Fibroblast of skin of right biceps (primary cell): ENCODE measurements around the gene FBN1.

Source experiments
- DNase-seq: peaks from one replicate; pipeline ENCODE4 v3.0.0-alpha.2; 2013

The FBN1 gene

GRCh38 chr15:48650931-48651330 is 5.4 kb upstream of the FBN1 start:
- no peak for DNase-seq

- DNase-seq, result no peak
Measured at GRCh38 chr15:48647962-48648361, 2.5 kb upstream of the FBN1 start.

GRCh38 chr15:48646331-48646730 is 822 bp upstream of the FBN1 start:
- DNase-seq, result no peak

- DNase-seq, result peak; percentile 65
Measured at GRCh38 chr15:48644827-48645557, 517 bp downstream of the FBN1 start.

- peak; percentile 43 for DNase-seq
Measured at GRCh38 chr15:48644467-48644826, 1.1 kb downstream of the FBN1 start.

- DNase-seq, result no peak
Measured at GRCh38 chr15:48643776-48644466, 1.6 kb downstream of the FBN1 start.

DNA sequence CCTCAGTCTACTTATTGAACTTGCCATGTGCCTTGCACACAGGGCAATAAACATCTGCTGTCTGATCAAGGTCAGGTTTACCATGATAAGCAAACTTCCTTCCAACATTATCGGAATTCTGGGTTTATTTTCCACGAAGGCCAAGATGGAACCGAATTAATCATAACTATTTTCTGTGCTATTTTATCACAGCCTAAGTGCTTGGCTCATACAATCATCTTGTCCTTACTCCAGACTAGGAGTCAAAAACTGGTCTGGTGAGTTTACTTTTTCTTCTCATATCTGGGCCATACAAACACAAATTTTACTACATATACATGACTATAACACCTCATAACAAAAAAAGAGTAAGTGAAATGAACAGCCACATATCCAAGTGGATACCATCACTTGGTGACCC is 2.3 kb downstream of the FBN1 start:
- no peak for DNase-seq

GRCh38 chr15:48642795-48643194 is 2.7 kb downstream of the FBN1 start:
- DNase-seq, result peak; percentile 47

GRCh38 chr15:48641416-48641815 is 4.1 kb downstream of the FBN1 start:
- DNase-seq, result peak; percentile 54

- peak; percentile 50 for DNase-seq
Measured at GRCh38 chr15:48638963-48639362, 6.5 kb downstream of the FBN1 start.

- DNase-seq, result no peak
Measured at GRCh38 chr15:48637639-48638038, 7.9 kb downstream of the FBN1 start.

- DNase-seq, result peak; percentile 70
Measured at GRCh38 chr15:48636511-48636910, 9.0 kb downstream of the FBN1 start.

DNA sequence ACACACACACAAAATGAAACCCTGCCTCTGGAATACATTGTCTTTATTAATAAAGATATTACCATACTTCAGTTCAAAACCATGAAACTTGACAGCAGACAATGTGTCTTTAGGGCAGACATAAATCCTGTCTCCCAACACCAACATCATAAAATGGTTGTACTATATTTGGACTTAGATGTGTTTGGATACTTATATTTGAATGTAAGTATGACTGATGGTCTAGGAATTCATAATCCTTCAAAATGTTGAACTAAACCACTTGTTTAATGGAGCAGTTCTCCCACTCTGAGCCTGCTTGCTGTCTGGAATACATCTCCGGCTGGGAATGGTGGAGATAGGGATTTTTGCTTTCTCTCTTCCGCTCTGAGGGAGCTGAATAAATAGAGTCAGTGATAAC is 10.6 kb downstream of the FBN1 start:
- DNase-seq, result peak; percentile 89

DNA sequence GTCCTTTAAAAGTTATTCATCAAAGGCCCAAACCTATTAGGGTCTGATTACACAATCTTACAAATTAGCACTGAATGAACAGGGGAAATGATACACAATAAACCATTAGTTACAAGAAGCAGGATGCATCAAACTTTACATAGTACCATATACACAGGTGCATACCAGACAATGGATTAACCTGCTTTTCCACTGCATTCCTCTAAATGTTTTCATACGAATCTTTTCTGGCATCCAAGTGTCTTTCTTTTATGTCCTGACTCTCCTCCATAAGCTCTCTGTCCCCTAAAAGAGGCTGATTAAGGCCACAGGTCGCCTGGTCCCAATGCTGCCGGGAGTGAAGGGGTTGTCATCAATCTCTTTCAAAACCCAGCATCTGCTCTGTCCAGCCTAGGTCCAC is 11.4 kb downstream of the FBN1 start:
- DNase-seq, result no peak

DNA sequence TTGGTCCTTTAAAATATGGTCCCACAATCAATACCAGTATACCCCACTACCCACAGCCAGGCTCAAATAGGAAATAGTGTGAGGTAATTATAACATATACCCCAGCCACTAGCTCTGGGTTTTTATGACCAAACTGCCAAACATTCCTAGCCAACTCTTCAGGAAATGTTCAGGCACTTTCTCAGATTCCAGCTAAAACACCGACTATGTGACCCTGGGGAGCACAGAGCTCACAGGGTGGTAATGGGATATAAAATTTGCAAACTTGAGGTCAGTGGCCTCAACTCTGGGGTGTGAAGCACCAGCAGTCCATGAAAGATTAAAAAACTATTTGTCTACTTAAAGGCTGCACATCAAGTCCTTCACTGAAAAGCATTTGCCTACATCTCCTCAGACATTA is 12.9 kb downstream of the FBN1 start:
- DNase-seq, result peak; percentile 69

DNA sequence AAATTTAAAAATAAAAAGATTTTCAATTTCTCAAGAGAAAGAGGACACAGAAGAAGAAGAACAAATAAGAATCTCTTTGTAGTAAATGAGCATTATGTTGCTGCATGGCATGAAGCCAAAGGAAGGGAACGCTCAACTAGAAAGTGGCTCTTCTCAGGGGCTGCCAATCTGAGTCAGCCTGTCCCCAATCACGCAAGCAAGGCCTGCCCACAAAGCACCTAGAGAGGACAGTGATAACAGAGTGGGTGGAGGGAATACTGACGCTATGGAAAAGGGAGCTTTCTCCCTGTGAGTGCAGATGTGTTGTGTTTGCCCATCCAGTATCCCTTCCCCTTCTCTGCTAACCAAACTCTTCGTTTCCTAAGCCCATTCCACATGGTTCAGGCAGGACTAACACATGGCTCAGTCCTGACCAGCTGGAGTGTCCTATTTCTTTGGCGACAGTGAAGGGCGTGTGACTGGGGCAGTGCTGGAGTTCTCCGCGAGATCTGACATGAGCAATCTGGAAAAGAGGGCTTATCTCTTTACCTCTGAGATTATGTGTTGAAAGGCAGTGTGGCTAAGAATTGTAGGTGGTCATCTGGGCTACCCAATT is 14.2 kb downstream of the FBN1 start:
- DNase-seq, result no peak

- DNase-seq, result no peak
Measured at GRCh38 chr15:48630245-48630644, 15.3 kb downstream of the FBN1 start.

- no peak for DNase-seq
Measured at GRCh38 chr15:48628832-48629231, 16.7 kb downstream of the FBN1 start.

DNA sequence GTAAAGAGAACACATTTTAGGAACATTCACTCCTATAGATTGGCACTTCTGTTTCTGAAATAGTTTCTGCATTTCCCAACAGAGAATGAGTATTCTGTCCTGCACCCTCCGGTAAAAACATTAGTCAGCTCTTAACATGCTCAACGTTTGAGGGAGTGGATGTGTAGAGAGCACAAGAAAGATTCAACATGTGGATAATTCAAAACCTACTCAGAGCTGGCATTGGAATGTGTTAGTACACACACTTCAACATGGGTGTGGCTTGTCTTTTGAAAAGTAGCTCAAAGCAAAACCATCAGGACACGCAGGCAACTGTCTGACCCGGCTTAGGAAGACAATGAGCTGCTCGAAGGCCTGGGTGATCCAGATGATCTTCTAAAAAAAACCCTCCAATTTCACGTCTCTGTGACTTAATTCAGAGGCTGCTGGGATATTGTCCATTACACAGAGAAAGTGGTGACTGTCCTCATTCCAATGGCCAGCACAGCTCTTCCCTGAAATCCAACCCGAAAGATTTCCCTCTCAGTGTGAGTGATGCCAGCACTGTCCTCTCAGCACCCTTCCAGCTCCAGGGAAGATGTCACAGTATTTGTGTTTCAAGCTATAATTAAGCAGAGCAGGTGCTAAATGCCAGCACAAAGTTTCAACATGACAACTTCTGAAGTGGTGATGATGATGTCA is 18.1 kb downstream of the FBN1 start:
- peak; percentile 80 for DNase-seq

GRCh38 chr15:48625126-48625525 is 20.4 kb downstream of the FBN1 start:
- DNase-seq, result no peak

- DNase-seq, result no peak
Measured at GRCh38 chr15:48624700-48625099, 20.8 kb downstream of the FBN1 start.

DNA sequence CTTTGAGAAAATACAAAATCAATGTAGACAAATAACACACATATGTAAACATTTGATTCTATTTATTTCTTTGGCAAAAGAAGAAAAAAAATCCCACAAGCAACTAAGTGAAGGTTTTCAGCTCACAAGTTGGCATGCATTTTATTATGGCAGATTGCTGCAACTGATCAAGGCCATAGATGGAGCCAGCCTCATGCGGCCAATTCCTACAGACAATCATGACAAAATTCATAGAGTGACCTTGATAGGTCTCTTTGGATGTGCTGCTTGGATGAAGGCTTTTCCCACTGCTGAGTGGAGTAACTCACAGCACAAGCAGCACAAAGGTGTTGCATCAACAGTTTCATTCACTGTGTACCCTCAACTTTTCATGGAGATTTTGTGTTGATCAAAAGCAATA is 22.1 kb downstream of the FBN1 start:
- DNase-seq, result no peak

DNA sequence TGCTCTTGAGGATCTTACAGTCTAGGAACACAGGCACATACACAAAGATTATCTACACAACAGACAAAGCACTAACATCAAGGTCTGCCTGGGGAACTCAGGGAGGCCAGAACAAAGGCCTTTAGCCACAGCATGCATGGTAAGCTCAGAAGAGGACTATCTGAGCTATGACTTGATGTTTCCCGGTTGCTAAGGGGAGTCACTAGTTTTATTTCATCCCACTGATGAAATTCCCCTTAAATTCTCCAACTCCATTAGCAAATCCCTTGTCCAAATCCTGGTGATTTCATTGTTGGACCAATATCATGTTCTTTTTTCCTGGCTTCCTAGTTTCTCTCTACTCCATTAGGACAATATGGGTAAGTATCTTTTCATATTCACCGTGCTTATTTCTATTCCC is 23.3 kb downstream of the FBN1 start:
- no peak for DNase-seq

GRCh38 chr15:48619446-48619845 is 26.1 kb downstream of the FBN1 start:
- no peak for DNase-seq
